HG03565 (cell line): ENCODE measurements around the gene BLVRA.

Experiments used
- ATAC-seq: cut with Tn5 transposase; IDR thresholded peaks from one replicate; pipeline ENCODE4 v1.9.1; 2021; ENCODE audit warnings: mild to moderate bottlenecking, moderate library complexity; ENCODE audit not compliant: unreplicated experiment

Gene BLVRA

GRCh38 chr7:43855176-43855575, 96.7 kb downstream of the BLVRA start:
- ATAC-seq = no peak

GRCh38 chr7:43856316-43856715, 97.8 kb downstream of the BLVRA start:
- ATAC-seq = no peak
